Measurements from ENCODE around the gene TCERG1L.

The TCERG1L gene

DNA sequence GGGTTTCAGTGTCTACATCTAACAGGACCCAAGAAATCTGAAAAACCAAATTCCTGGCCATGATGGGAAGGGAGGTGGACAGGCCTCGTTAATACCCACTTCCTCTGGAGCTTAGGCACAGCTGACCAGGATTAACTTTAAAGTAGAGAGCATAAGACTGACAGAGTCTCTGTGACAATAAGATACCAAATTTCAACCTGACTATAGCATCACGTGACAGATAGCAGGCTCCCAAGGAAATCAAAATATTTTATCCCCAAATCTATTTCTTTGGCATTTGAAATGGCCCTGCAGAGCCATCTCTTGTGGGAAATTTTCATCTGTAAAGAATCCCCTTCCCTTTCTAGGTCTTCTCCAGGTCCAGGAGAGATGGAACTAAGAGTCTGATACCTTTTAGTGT lies 258.3 kb downstream of the TCERG1L start:
- DNase-seq: no peak

DNA sequence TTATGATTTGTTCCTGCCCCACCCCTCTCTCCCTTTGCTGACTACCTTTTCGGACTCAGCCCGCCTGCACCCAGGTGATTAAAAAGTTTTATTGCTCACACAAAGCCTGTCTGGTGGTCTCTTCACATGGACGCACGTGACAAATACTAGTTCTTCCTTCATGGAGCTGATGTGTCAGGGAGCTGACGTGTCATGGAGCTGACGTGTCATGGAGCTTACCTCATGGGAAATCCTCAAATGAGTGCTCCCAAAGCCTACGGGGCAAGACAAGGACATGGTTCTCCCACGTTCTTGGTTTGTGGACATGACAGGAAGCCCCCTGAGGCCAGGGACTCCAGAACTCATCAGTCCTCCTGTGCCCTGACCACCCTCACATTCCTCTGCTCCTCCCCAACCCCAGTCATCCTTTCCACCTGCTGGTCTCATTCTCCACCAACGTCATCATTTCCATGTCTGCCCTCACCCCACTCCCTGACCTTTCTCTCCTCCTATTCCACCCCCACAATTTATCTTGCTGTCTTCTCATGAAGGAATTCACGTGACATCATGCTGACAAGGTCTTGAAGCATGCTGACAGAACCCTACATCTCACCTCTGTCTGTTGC lies 261.3 kb downstream of the TCERG1L start:
- DNase-seq: no peak

GRCh38 chr10:131049016-131049415 lies 262.5 kb downstream of the TCERG1L start:
- DNase-seq: no peak

DNA sequence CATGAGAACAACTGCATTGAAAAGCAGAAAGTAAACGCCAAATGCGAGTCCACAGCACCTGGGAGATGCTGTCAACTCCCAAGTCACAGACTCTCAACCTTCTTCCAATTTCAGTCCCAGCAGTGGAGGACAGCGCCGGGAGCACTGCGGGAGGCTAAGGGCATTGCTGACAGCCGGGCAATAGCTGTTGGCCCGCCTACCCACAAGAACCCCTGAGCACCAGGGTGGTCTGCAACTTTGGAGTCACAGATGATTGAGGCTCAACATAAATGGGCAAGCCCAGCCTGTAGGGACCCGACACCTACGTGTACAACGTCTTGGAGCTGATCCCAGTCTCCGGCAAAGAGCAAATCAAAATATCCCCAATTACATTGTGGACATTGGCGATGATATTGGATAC lies 262.9 kb downstream of the TCERG1L start:
- no peak for DNase-seq

DNA sequence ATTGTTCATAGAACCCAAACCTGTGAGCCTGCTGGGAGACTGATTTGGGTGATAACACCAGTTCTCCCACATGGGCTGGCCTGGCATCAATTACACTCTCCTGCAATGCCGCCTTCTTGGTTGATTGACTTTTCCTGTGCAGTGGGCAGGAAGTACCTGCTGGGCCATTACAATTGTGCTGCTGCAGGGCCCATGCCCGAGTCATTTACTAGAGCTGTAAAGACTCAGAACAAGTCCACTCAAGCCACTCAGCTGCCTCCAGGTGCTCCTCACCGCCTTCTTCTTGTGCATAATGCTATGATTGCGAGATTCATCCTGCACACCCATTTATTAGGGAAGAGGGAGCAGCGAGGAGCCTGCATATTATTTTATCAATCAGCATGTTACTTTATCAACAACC lies 264.0 kb downstream of the TCERG1L start:
- DNase-seq: no peak

- no peak for DNase-seq
These were observed 265.3 kb downstream of the TCERG1L start for GRCh38 chr10:131046194-131046593.

- DNase-seq: no peak
These were observed 267.0 kb downstream of the TCERG1L start for GRCh38 chr10:131044379-131045111.

- no peak for DNase-seq
These were observed 268.4 kb downstream of the TCERG1L start for GRCh38 chr10:131043039-131043691.

Measured in activated CD8-positive, alpha-beta memory T cell treated with anti-CD3 and anti-CD28 coated beads, Interleukin-2, amount 50 U/mL, for 4 hours (primary cell).